NCI-H1105 treated with DMSO at 0.1 percent for 48 hours (cell line): ENCODE measurements around the gene MAP3K19.
"Not testable (repeated sequence)": the region's sequence is repeated elsewhere in the genome, so short reads cannot be mapped to it uniquely, and the experiment has no call there.

Source experiments
- DNase-seq: peaks from one replicate; lab custom pipeline; 2025; lab: John Stamatoyannopoulos, UW

Gene MAP3K19

DNA sequence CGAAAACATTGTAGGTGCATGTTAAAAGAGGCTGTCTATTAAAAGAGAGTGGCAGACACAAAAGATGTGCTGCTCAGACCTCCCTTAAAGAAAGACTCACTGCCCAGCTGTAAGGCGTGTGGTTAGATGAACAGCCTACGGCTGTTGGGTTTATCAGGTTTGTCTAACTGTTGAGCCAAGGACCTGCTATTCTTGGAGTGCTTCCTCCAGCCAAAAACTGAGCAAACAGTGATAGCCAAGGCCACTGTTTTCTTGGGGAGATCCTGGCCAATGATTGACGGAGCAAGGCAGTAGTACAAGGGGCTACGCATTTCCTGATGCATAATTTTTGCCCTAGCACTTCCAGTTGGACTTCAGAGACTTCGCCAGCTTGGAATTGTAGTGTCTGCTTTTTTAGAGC is 3.4 kb upstream of the MAP3K19 start:
- no peak for DNase-seq

DNA sequence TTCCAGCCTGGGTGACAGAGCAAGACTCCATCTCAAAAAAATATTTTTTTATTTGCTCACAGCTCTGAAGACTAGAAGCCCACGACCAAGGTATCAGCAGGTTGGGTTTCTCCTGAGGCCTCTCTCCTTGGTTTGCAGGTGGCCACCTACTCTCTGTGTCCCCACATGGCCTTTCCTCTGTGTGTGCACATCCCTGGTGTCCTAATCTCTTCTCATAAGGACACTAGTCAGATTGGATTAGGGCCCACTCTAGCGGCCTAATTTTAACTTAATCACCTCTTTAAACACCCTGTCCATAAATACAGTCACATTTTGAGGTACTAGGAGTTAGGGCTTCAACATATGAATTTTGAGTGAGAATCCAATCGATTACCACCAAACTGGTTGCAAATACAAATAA is 2.9 kb upstream of the MAP3K19 start:
- DNase-seq: no peak

GRCh38 chr2:135048122-135048521 is 875 bp upstream of the MAP3K19 start:
- DNase-seq: no peak

DNA sequence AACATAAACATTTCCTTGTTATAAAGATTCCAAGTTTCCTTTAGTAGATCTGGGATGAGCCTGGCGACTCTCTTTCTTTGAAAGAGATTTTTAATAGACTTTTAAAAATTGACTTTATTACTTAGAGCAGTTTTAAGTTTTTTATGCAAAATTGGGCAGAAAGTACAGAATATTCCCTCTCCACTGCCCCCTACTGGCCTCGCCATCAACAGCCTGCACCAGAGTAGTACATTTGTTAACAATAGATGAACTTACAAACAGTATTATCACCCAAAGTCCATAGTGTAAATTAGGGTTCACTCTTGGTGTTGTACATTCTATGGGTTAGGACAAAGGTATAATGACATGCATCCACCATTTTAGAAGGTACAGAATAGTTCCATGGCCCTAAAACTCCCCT is 3.9 kb downstream of the MAP3K19 start:
- no peak for DNase-seq

GRCh38 chr2:135037831-135038230 is 9.4 kb downstream of the MAP3K19 start:
- DNase-seq: no peak

GRCh38 chr2:135033216-135033615 is 14.0 kb downstream of the MAP3K19 start:
- DNase-seq: not testable (repeated sequence)

GRCh38 chr2:135030826-135031225 is 16.4 kb downstream of the MAP3K19 start:
- DNase-seq: no peak

GRCh38 chr2:135029481-135030134 is 17.6 kb downstream of the MAP3K19 start:
- DNase-seq: no peak

- no peak for DNase-seq
These were observed 23.3 kb downstream of the MAP3K19 start for GRCh38 chr2:135023886-135024485.

- DNase-seq: no peak
These were observed 24.0 kb downstream of the MAP3K19 start for GRCh38 chr2:135022952-135023880.

DNA sequence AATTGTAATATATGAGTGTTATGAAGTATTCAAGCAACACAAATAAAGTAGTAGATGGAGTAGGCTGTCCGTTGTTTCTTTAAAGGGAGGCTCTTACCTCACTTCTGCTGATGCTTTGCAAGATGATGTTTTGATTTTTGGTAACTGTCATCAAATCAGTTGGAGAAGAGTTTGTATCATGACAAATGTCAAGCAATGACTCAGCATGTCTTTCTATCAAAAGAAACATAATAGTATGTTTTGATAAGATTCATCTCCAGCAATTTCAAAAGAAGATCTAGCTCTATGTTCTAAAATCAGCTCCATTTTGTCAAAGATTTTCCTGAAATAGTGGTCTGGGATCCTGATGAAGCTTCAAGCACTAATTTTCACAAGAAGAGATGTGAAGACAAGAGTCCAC is 25.6 kb downstream of the MAP3K19 start:
- DNase-seq: no peak

DNA sequence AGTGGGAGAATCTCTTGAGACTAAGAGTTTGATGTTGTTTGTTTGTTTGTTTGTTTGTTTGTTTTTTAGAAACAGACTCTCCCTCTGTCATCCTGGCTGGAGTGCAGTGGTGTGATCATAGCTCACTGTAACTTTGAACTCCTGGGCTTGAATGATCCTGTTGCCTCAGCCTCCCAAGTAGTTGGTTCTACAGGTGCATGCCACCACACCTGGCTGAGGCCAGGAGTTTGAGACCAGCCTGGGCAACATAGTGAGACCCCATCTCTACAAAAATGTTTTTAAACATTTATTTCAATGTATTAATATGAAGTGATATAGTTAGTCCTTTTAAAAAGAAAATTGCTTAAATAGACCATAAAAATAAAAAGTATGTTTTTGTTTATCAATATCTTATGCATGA is 35.6 kb downstream of the MAP3K19 start:
- DNase-seq: no peak

DNA sequence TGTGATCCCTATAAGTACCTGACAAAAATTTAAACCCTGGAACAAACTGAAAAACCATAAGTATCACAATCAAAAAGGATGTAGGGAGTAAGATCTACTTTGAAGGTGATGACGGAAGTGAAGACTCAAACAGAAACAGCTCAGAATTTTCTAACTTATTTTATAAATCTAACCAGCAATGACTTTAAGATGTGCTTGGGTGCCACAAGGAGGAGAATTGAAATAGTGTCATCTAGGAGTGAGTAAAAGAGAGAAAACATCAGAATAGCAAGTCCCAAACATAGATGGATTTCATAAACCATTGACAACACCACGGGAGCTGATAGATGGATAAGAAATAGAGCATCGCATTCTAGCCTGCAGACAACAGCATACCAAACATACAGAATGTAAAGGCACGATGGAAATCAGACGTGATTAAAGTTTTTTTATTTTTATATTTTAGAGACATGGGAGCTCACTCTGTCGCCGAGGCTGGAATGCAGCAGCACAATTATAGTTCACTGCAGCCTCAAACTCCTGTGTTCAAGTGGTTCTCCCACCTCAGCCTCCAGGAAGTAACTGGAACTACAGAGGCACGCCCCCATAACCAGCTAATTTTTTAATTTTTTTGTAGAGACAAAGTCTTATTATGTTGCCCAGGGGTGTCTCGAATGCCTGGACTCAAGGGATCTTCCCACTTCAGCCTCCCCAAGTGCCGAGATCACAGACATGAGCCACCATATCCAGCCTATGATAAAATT is 36.9 kb downstream of the MAP3K19 start:
- no peak for DNase-seq

DNA sequence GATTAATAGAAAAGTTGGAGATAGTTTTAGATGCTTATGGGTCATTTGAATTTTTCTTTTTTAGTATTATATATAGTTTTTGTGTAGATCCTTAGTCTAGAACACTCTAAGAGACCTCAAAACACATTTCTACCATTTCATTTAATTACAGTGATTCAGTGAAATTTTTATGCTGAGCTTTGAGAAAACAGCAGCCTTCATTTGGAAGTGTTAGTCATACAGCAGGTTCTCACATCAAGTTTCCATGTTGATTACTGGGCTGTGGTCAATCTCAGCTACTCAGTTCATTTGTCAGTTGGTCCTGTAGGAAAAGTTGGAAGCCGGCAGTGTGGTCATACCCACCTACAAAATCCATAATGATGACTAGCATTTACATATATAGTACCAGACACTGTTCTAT is 37.9 kb downstream of the MAP3K19 start:
- DNase-seq: no peak

DNA sequence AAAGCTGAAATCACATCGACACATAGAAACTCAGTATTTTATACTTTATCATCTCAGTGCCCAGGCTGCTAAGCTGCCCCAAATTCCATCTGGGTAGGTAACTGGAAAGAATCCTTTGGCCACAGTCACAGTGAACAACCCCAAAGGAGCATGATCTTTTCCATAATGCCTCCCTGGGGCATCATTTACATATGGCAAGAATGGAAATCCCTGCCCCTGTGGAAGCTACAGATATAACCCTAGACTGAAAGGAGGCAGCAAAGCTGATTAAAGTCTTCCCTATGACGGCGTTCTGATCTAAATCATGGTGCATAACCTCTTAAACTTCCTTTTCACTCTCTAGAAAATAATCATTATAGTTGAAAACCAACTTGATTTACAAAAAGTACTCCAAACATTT is 41.5 kb downstream of the MAP3K19 start:
- DNase-seq: no peak

- DNase-seq: peak; percentile 58
These were observed 43.1 kb downstream of the MAP3K19 start for GRCh38 chr2:135004005-135004746.

DNA sequence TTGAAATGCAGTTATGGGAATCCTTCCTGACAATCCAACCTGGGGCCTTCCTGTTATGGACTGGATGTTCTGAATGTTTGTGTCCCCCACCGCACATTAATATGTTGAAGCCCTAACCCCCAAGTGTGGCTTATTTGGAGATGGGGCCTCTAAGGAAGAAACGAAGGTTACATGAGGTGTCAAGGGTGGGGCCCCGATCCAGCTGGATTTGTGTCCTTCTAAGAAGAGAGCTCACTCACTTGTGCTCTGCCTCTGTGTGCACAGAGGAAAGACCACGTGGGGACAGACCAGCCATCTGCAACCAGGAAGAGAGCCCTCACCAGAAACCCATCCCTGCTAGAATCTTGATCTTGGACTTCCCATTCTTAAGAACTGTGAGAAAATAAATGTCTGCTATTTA is 44.4 kb downstream of the MAP3K19 start:
- DNase-seq: no peak

DNA sequence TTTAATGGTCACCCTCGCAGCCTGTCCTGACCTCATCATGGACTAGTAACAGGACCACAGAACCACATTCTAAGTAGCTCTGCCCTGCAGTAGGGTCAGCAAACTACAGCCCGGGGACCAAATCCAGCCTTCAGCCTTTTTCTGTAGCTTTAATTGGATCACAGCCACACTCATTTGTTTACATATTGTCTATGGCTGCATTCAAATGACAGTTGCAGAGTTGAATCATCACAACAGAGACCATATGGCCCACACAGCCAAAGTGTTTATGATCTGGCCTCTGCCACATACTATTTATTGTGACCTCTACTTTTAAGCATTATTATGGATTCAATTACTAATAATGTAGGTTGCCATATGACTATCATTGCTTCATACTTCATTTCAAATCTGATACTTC is 47.7 kb downstream of the MAP3K19 start:
- no peak for DNase-seq

- peak; percentile 42 for DNase-seq
These were observed 58.1 kb downstream of the MAP3K19 start for GRCh38 chr2:134988994-134989605.

DNA sequence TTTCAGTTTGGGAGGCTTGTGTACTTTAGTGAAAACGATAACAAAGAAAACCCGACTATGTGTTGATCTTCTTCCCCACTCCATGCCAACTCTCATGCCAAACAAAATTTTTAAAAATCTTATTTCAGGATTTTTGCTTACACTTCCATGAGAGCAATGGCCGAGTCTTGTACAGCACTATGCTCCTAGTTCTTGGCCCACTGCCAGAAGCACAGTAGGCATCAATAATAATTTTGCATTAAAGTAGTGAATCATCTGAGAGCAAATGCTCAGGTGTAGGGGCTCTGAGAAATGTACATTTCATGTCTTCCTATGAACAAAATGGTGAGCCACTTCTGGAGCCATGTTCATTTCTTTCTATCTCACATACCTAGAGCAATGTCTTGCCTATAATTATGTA is 62.2 kb downstream of the MAP3K19 start:
- no peak for DNase-seq

- no peak for DNase-seq
These were observed 64.6 kb downstream of the MAP3K19 start for GRCh38 chr2:134982603-134983002.
